ENCODE data around the gene KCNC1. TPM values are rescaled to one million over a fixed set of nuclear protein-coding genes. Genes with fewer than 3 reads are reported as not detected.

KCNC1 gene
- total and polyA plus RNA-seq, 7 experiments from 2014 or later: not detected

- Mint-ChIP-seq H3K9me3 (no peaks in the 10 kb centered on the region), H3K36me3 (no peaks in the 10 kb centered on the region), H3K27me3 (peaks cover 0 to 25% (median 12%) of the 10 kb centered on the region in 5 donors), H3K4me3 (no peak overlapping the region), H3K4me1 (peaks cover 0 to 5% (median 0%) of the 10 kb centered on the region in 7 donors), H3K27ac (no peak overlapping the region)
- no peaks in the 10 kb centered on the region for H3K27me3 ChIP-seq (ENCODE audit: control insufficient read depth in 2 of 2, insufficient read depth in 2 of 2, low read length in 2 of 2)
- intact Hi-C loops (cut with micrococcal nuclease): no loop called here
- ATAC-seq (no peak), DNase-seq (no peak)
- H3K9me3 ChIP-seq (ENCODE audit: control insufficient read depth in 2 of 3, low read length in 3 of 3): no peaks in the 10 kb centered on the region
- no peak overlapping the region for H3K27ac ChIP-seq (ENCODE audit: low read depth, low read length)
- H3K4me1 ChIP-seq (ENCODE audit: control insufficient read depth in 2 of 2, insufficient read depth in 2 of 2, low read length in 2 of 2): no peaks in the 10 kb centered on the region
- CTCF ChIA-PET: no interaction called here
- H3K4me3 ChIP-seq (ENCODE audit: low read length): no peak overlapping the region
- no peaks in the 10 kb centered on the region for H3K36me3 ChIP-seq (ENCODE audit: control insufficient read depth in 2 of 3, insufficient read depth in 3 of 3, low read length in 3 of 3)
- POLR2A ChIA-PET: no interaction called here
Observed at GRCh38 chr11:17748044-17748443, 13.5 kb downstream of the KCNC1 start.

GRCh38 chr11:17748761-17749721 is 14.5 kb downstream of the KCNC1 start:
- Mint-ChIP-seq H3K36me3 (no peaks in the 10 kb centered on the region), H3K4me1 (peaks cover 0 to 5% (median 0%) of the 10 kb centered on the region in 7 donors), H3K27me3 (peaks cover 0 to 25% (median 12%) of the 10 kb centered on the region in 5 donors), H3K27ac (no peak overlapping the region), H3K9me3 (no peaks in the 10 kb centered on the region), H3K4me3 (no peak overlapping the region)
- intact Hi-C loops (cut with micrococcal nuclease): no loop called here
- ATAC-seq: no peak
- Histone ChIP-seq H3K4me1 (ENCODE audit: control insufficient read depth in 2 of 2, insufficient read depth in 2 of 2, low read length in 2 of 2) (no peaks in the 10 kb centered on the region), H3K36me3 (ENCODE audit: control insufficient read depth in 2 of 3, insufficient read depth in 3 of 3, low read length in 3 of 3) (no peaks in the 10 kb centered on the region), H3K9me3 (ENCODE audit: control insufficient read depth in 2 of 3, low read length in 3 of 3) (no peaks in the 10 kb centered on the region), H3K27ac (ENCODE audit: low read depth, low read length) (no peak overlapping the region), H3K4me3 (ENCODE audit: low read length) (no peak overlapping the region), H3K27me3 (ENCODE audit: control insufficient read depth in 2 of 2, insufficient read depth in 2 of 2, low read length in 2 of 2) (no peaks in the 10 kb centered on the region)
- ChIA-PET POLR2A (no interaction called here), CTCF (no interaction called here)
- no peak for DNase-seq

GRCh38 chr11:17750013-17750800 is 15.6 kb downstream of the KCNC1 start:
- POLR2A ChIA-PET: no interaction called here
- no peaks in the 10 kb centered on the region for H3K9me3 ChIP-seq (ENCODE audit: control insufficient read depth in 2 of 3, low read length in 3 of 3)
- no peak for ATAC-seq
- H3K27ac Mint-ChIP-seq: no peak overlapping the region
- H3K36me3 Mint-ChIP-seq: no peaks in the 10 kb centered on the region
- peaks cover 0 to 4% (median 0%) of the 10 kb centered on the region in 7 donors for H3K4me1 Mint-ChIP-seq
- no peak overlapping the region for H3K4me3 Mint-ChIP-seq
- CTCF ChIA-PET: no interaction called here
- no peak overlapping the region for H3K4me3 ChIP-seq (ENCODE audit: low read length)
- DNase-seq: no peak
- peaks cover 0 to 27% (median 17%) of the 10 kb centered on the region in 5 donors for H3K27me3 Mint-ChIP-seq
- no peaks in the 10 kb centered on the region for H3K27me3 ChIP-seq (ENCODE audit: control insufficient read depth in 2 of 2, insufficient read depth in 2 of 2, low read length in 2 of 2)
- H3K9me3 Mint-ChIP-seq: no peaks in the 10 kb centered on the region
- no peaks in the 10 kb centered on the region for H3K36me3 ChIP-seq (ENCODE audit: control insufficient read depth in 2 of 3, insufficient read depth in 3 of 3, low read length in 3 of 3)
- H3K4me1 ChIP-seq (ENCODE audit: control insufficient read depth in 2 of 2, insufficient read depth in 2 of 2, low read length in 2 of 2): no peaks in the 10 kb centered on the region
- H3K27ac ChIP-seq (ENCODE audit: low read depth, low read length): no peak overlapping the region
- intact Hi-C loops (cut with micrococcal nuclease): no loop called here

GRCh38 chr11:17750801-17751165 is 16.2 kb downstream of the KCNC1 start:
- ChIA-PET CTCF (no interaction called here), POLR2A (no interaction called here)
- Mint-ChIP-seq H3K36me3 (no peaks in the 10 kb centered on the region), H3K4me1 (peaks cover 0 to 4% (median 0%) of the 10 kb centered on the region in 7 donors), H3K27ac (no peak overlapping the region), H3K9me3 (no peaks in the 10 kb centered on the region), H3K4me3 (no peak overlapping the region), H3K27me3 (peaks cover 0 to 27% (median 19%) of the 10 kb centered on the region in 5 donors)
- Histone ChIP-seq H3K4me1 (ENCODE audit: control insufficient read depth in 2 of 2, insufficient read depth in 2 of 2, low read length in 2 of 2) (no peaks in the 10 kb centered on the region), H3K27ac (ENCODE audit: low read depth, low read length) (no peak overlapping the region), H3K9me3 (ENCODE audit: control insufficient read depth in 2 of 3, low read length in 3 of 3) (no peaks in the 10 kb centered on the region), H3K27me3 (ENCODE audit: control insufficient read depth in 2 of 2, insufficient read depth in 2 of 2, low read length in 2 of 2) (no peaks in the 10 kb centered on the region), H3K36me3 (ENCODE audit: control insufficient read depth in 2 of 3, insufficient read depth in 3 of 3, low read length in 3 of 3) (no peaks in the 10 kb centered on the region), H3K4me3 (ENCODE audit: low read length) (no peak overlapping the region)
- no peak for DNase-seq
- intact Hi-C loops (cut with micrococcal nuclease): no loop called here
- no peak for ATAC-seq

- Histone ChIP-seq H3K4me3 (ENCODE audit: low read length) (no peak overlapping the region), H3K27ac (ENCODE audit: low read depth, low read length) (no peak overlapping the region), H3K4me1 (ENCODE audit: control insufficient read depth in 2 of 2, insufficient read depth in 2 of 2, low read length in 2 of 2) (no peaks in the 10 kb centered on the region), H3K27me3 (ENCODE audit: control insufficient read depth in 2 of 2, insufficient read depth in 2 of 2, low read length in 2 of 2) (no peaks in the 10 kb centered on the region), H3K9me3 (ENCODE audit: control insufficient read depth in 2 of 3, low read length in 3 of 3) (no peaks in the 10 kb centered on the region), H3K36me3 (ENCODE audit: control insufficient read depth in 2 of 3, insufficient read depth in 3 of 3, low read length in 3 of 3) (no peaks in the 10 kb centered on the region)
- POLR2A ChIA-PET: no interaction called here
- intact Hi-C loops (cut with micrococcal nuclease): no loop called here
- Mint-ChIP-seq H3K36me3 (no peaks in the 10 kb centered on the region), H3K4me1 (peaks cover 0 to 4% (median 0%) of the 10 kb centered on the region in 7 donors), H3K27me3 (peaks cover 3 to 27% (median 19%) of the 10 kb centered on the region in 5 donors), H3K9me3 (no peaks in the 10 kb centered on the region), H3K27ac (no peak overlapping the region), H3K4me3 (no peak overlapping the region)
- no peak for DNase-seq
- no peak for ATAC-seq
- CTCF ChIA-PET: no interaction called here
Observed at GRCh38 chr11:17751558-17751957, 17.0 kb downstream of the KCNC1 start.

GRCh38 chr11:17752144-17752543 is 17.6 kb downstream of the KCNC1 start:
- ChIA-PET POLR2A (no interaction called here), CTCF (no interaction called here)
- H3K27ac ChIP-seq (ENCODE audit: low read depth, low read length): no peak overlapping the region
- Mint-ChIP-seq H3K9me3 (no peaks in the 10 kb centered on the region), H3K4me3 (no peak overlapping the region), H3K4me1 (peaks cover 0 to 4% (median 0%) of the 10 kb centered on the region in 7 donors), H3K27ac (no peak overlapping the region), H3K27me3 (peaks cover 6 to 22% (median 18%) of the 10 kb centered on the region in 5 donors), H3K36me3 (no peaks in the 10 kb centered on the region)
- no peaks in the 10 kb centered on the region for H3K9me3 ChIP-seq (ENCODE audit: control insufficient read depth in 2 of 3, low read length in 3 of 3)
- no peaks in the 10 kb centered on the region for H3K4me1 ChIP-seq (ENCODE audit: control insufficient read depth in 2 of 2, insufficient read depth in 2 of 2, low read length in 2 of 2)
- H3K36me3 ChIP-seq (ENCODE audit: control insufficient read depth in 2 of 3, insufficient read depth in 3 of 3, low read length in 3 of 3): no peaks in the 10 kb centered on the region
- intact Hi-C loops (cut with micrococcal nuclease): no loop called here
- no peaks in the 10 kb centered on the region for H3K27me3 ChIP-seq (ENCODE audit: control insufficient read depth in 2 of 2, insufficient read depth in 2 of 2, low read length in 2 of 2)
- no peak overlapping the region for H3K4me3 ChIP-seq (ENCODE audit: low read length)
- no peak for ATAC-seq
- DNase-seq: no peak
